Breast epithelium (tissue), 3 donors: Measurements from ENCODE around the gene CENPU.

Experiments
- CTCF ChIP-seq, 3 donors: fragments of 450-650 bp; IDR thresholded peaks; one replicate each; pipeline ENCODE4 v1.5.1; 2016 to 2017; ENCODE audit warnings: antibody characterized with exemption in 3 of 3, mild to moderate bottlenecking in 3 of 3, moderate library complexity in 3 of 3
- POLR2AphosphoS5 ChIP-seq, 3 donors: sonication (generic); formaldehyde crosslinking; IDR thresholded peaks; one replicate each; pipeline ENCODE4 v1.6.1; 2017; ENCODE audit warnings: antibody characterized with exemption in 3 of 3

- TF ChIP-seq CTCF (IDR thresholded peaks at IDR 0.05), result no peak
- TF ChIP-seq POLR2AphosphoS5 (IDR thresholded peaks at IDR 0.05), result no peak
Measured at GRCh38 chr4:184734758-184735157, 862 bp upstream of the CENPU start.
